Neuronal stem cell (in vitro differentiated cells): ENCODE results near the gene PANX1.

Source experiments
- DNase-seq: peaks from one replicate; pipeline ENCODE4 v3.0.0-alpha.2; 2013; ENCODE audit warnings: low spot score
- H2AFZ ChIP-seq: one replicate; pipeline ENCODE4 v1.6.1; 2013; ENCODE audit warnings: mild to moderate bottlenecking, low read length, inconsistent platforms
- H2AK5ac ChIP-seq: 2 replicates; pipeline ENCODE4 v1.6.1; 2013; ENCODE audit warnings: low read depth, mild to moderate bottlenecking, inconsistent platforms, low read length, moderate library complexity, mixed read lengths
- H2BK120ac ChIP-seq: 2 replicates; pipeline ENCODE4 v1.6.1; 2013; ENCODE audit warnings: low read depth, mild to moderate bottlenecking, inconsistent platforms, low read length, moderate library complexity, mixed read lengths
- H2BK12ac ChIP-seq: one replicate; pipeline ENCODE4 v1.6.1; 2013; ENCODE audit warnings: low read length, inconsistent platforms
- H2BK15ac ChIP-seq: 2 replicates; pipeline ENCODE4 v1.6.1; 2013; ENCODE audit warnings: mild to moderate bottlenecking, low read length, inconsistent platforms, mixed read lengths
- H2BK5ac ChIP-seq: one replicate; pipeline ENCODE4 v1.6.1; 2013; ENCODE audit warnings: inconsistent platforms, mild to moderate bottlenecking, low read length, moderate library complexity
- H3K14ac ChIP-seq: one replicate; pipeline ENCODE4 v1.6.1; 2013; ENCODE audit warnings: low read length, inconsistent platforms
- H3K18ac ChIP-seq: 2 replicates; pipeline ENCODE4 v1.6.1; 2013; ENCODE audit warnings: low read length, inconsistent platforms
- H3K23ac ChIP-seq: 2 replicates; pipeline ENCODE4 v1.6.1; 2013; ENCODE audit warnings: low read depth, mild to moderate bottlenecking, mixed read lengths, low read length, inconsistent platforms; ENCODE audit not compliant: poor library complexity
- H3K27ac ChIP-seq: replicated peaks from 3 replicates; pipeline ENCODE4 v1.5.1; 2013; ENCODE audit warnings: low read length, inconsistent platforms
- H3K27me3 ChIP-seq, 3 experiments: 2 replicates each; pipeline ENCODE4 v1.6.1; 2013; ENCODE audit warnings: low read length in 3 of 3, mild to moderate bottlenecking in 2 of 3, inconsistent platforms in 1 of 3, low read depth in 1 of 3, mixed read lengths in 1 of 3, moderate library complexity in 1 of 3; ENCODE audit not compliant: control insufficient read depth in 3 of 3, insufficient read depth in 3 of 3
- H3K36me3 ChIP-seq, 2 donors: replicated peaks in 1 of 2; 2 replicates each; pipeline ENCODE4 v1.6.1; 2013; ENCODE audit warnings: low read length in 2 of 2; ENCODE audit not compliant: control insufficient read depth in 2 of 2, insufficient read depth in 2 of 2
- H3K4ac ChIP-seq: 2 replicates; pipeline ENCODE4 v1.6.1; 2013; ENCODE audit warnings: inconsistent platforms, mild to moderate bottlenecking, low read length, moderate library complexity
- H3K4me1 ChIP-seq, 2 donors: 1 replicate in 1 of 2; 2 replicates in 1 of 2; pipeline ENCODE4 v1.6.1; 2013; ENCODE audit warnings: low read length in 2 of 2, low read depth in 1 of 2; ENCODE audit not compliant: control insufficient read depth in 2 of 2, insufficient read depth in 1 of 2
- H3K4me2 ChIP-seq: one replicate; pipeline ENCODE4 v1.6.1; 2013; ENCODE audit warnings: mild to moderate bottlenecking, low read length, inconsistent platforms; ENCODE audit not compliant: insufficient read depth, poor library complexity, severe bottlenecking
- H3K4me3 ChIP-seq, 2 donors: 2 replicates each; pipeline ENCODE4 v1.5.1; 2013; ENCODE audit warnings: low read length in 2 of 2, mild to moderate bottlenecking in 2 of 2, inconsistent platforms in 1 of 2, moderate library complexity in 1 of 2
- H3K79me1 ChIP-seq: one replicate; pipeline ENCODE4 v1.6.1; 2013; ENCODE audit warnings: low read depth, mild to moderate bottlenecking, inconsistent platforms, low read length, moderate library complexity
- H3K9ac ChIP-seq: one replicate; pipeline ENCODE4 v1.6.1; 2013; ENCODE audit warnings: mild to moderate bottlenecking, low read depth, low read length, inconsistent platforms; ENCODE audit not compliant: poor library complexity
- H3K9me3 ChIP-seq, 2 donors: replicated peaks in 1 of 2; 2 replicates each; pipeline versions ENCODE3 to v1.6.1; 2013; ENCODE audit warnings: low read length in 2 of 2, mild to moderate bottlenecking in 2 of 2, inconsistent platforms in 1 of 2, low read depth in 1 of 2, mixed read lengths in 1 of 2, moderate library complexity in 1 of 2; ENCODE audit not compliant: control insufficient read depth in 2 of 2, insufficient read depth in 1 of 2
- H4K8ac ChIP-seq: one replicate; pipeline ENCODE4 v1.6.1; 2013; ENCODE audit warnings: low read depth, mild to moderate bottlenecking, inconsistent platforms, low read length, moderate library complexity
- H4K91ac ChIP-seq: one replicate; pipeline ENCODE4 v1.6.1; 2013; ENCODE audit warnings: low read length, low read depth, mild to moderate bottlenecking, inconsistent platforms; ENCODE audit not compliant: poor library complexity
- WGBS, 2 donors: extraction: QIAGEN DNeasy Blood & Tissue Kit; methylation state at CpG; one replicate each; pipeline ENCODE4 v1.1.7; 2013; ENCODE audit warnings: missing lambda C conversion rate in 2 of 2, mixed read lengths in 1 of 2; ENCODE audit not compliant: insufficient read length in 2 of 2, insufficient replicate concordance in 1 of 2; ENCODE audit errors: extremely low coverage in 2 of 2; 5-methylcytosine and 5-hydroxymethylcytosine counted together

Gene PANX1

GRCh38 chr11:94145431-94145830 is 16.8 kb downstream of the PANX1 start:
- Histone ChIP-seq H3K4me3 (no peak overlapping the region), H2AK5ac (no peak overlapping the region), H2BK5ac (no peak overlapping the region), H4K8ac (no peak overlapping the region), H3K9ac (no peak overlapping the region), H2BK15ac (no peak overlapping the region), H3K14ac (no peak overlapping the region), H4K91ac (no peak overlapping the region), H2BK120ac (no peak overlapping the region), H3K18ac (no peak overlapping the region), H3K27ac (no peak overlapping the region), H3K4ac (no peak overlapping the region), H3K4me2 (no peak overlapping the region), H3K9me3 (no peaks in the 10 kb centered on the region), H2BK12ac (no peak overlapping the region), H3K23ac (no peak overlapping the region), H3K4me1 (peaks cover 5 to 17% of the 10 kb centered on the region in 2 donors), H2AFZ (no peak overlapping the region), H3K79me1 (peaks cover 8% of the 10 kb centered on the region), H3K36me3 (peaks cover 0 to 8% of the 10 kb centered on the region in 2 donors), H3K27me3 (no peaks in the 10 kb centered on the region)
- DNase-seq, result no peak
- no CpG with 5 or more reads among the region's 2 CpGs for WGBS, 2 donors

- H3K18ac ChIP-seq, result no peak overlapping the region
- H3K4me1 ChIP-seq, result peaks cover 5 to 17% of the 10 kb centered on the region in 2 donors
- no CpG with 5 or more reads among the region's 4 CpGs for WGBS, 2 donors
Observed at GRCh38 chr11:94145916-94146315, 17.3 kb downstream of the PANX1 start.

GRCh38 chr11:94147433-94147845 is 18.8 kb downstream of the PANX1 start:
- Histone ChIP-seq H2AK5ac (no peak overlapping the region), H3K23ac (no peak overlapping the region), H3K9me3 (no peaks in the 10 kb centered on the region), H4K91ac (no peak overlapping the region), H2BK120ac (no peak overlapping the region), H2BK5ac (no peak overlapping the region), H3K9ac (no peak overlapping the region), H3K4me2 (no peak overlapping the region), H2BK12ac (no peak overlapping the region), H3K4me1 (peaks cover 5 to 10% of the 10 kb centered on the region in 2 donors), H3K4me3 (no peak overlapping the region), H3K27me3 (no peaks in the 10 kb centered on the region), H3K36me3 (peaks cover 0 to 8% of the 10 kb centered on the region in 2 donors), H3K18ac (no peak overlapping the region), H3K79me1 (peaks cover 7% of the 10 kb centered on the region), H3K27ac (no peak overlapping the region), H3K14ac (no peak overlapping the region), H2AFZ (no peak overlapping the region), H4K8ac (no peak overlapping the region), H2BK15ac (no peak overlapping the region), H3K4ac (no peak overlapping the region)
- no peak for DNase-seq
- WGBS, 2 donors, result no CpG with 5 or more reads among the region's 9 CpGs

More at GRCh38 chr11:94145916-94146315, 17.3 kb downstream of the PANX1 start:
- Histone ChIP-seq H3K27me3 (no peaks in the 10 kb centered on the region), H3K23ac (no peak overlapping the region), H3K36me3 (peaks cover 0 to 8% of the 10 kb centered on the region in 2 donors), H2BK12ac (no peak overlapping the region), H3K4me3 (no peak overlapping the region), H3K4ac (no peak overlapping the region), H2BK120ac (no peak overlapping the region), H2AFZ (no peak overlapping the region), H4K91ac (no peak overlapping the region), H3K4me2 (no peak overlapping the region), H3K14ac (no peak overlapping the region), H4K8ac (no peak overlapping the region), H2BK5ac (no peak overlapping the region), H3K9me3 (no peaks in the 10 kb centered on the region), H2AK5ac (no peak overlapping the region), H3K27ac (no peak overlapping the region), H3K79me1 (peaks cover 12% of the 10 kb centered on the region), H2BK15ac (no peak overlapping the region), H3K9ac (no peak overlapping the region)
- no peak for DNase-seq

- no peak overlapping the region for H4K8ac ChIP-seq
- H3K4me3 ChIP-seq, result no peak overlapping the region
- H3K79me1 ChIP-seq, result peaks cover 7% of the 10 kb centered on the region
- no peak overlapping the region for H2AK5ac ChIP-seq
- no peak overlapping the region for H4K91ac ChIP-seq
- no peaks in the 10 kb centered on the region for H3K27me3 ChIP-seq
- H2AFZ ChIP-seq, result no peak overlapping the region
- no peak for DNase-seq
- no peak overlapping the region for H3K14ac ChIP-seq
- no peak overlapping the region for H2BK15ac ChIP-seq
- H3K4me1 ChIP-seq, result peaks cover 5 to 7% of the 10 kb centered on the region in 2 donors
- no peak overlapping the region for H3K4ac ChIP-seq
- no peak overlapping the region for H2BK5ac ChIP-seq
- H3K9me3 ChIP-seq, result no peaks in the 10 kb centered on the region
- no peak overlapping the region for H3K4me2 ChIP-seq
- H3K23ac ChIP-seq, result no peak overlapping the region
- no peak overlapping the region for H2BK12ac ChIP-seq
- H3K36me3 ChIP-seq, result peaks cover 0 to 8% of the 10 kb centered on the region in 2 donors
- H3K9ac ChIP-seq, result no peak overlapping the region
- no peak overlapping the region for H3K27ac ChIP-seq
- no peak overlapping the region for H3K18ac ChIP-seq
- H2BK120ac ChIP-seq, result no peak overlapping the region
- WGBS, 2 donors, result no CpG with 5 or more reads among the region's 2 CpGs
Observed at GRCh38 chr11:94148189-94148588, 19.5 kb downstream of the PANX1 start.
